Left renal pelvis (tissue), 4 donors: ENCODE measurements around the gene KIF5B. TPM values are rescaled to one million over a fixed set of nuclear protein-coding genes. Genes with fewer than 3 reads are reported as not detected.
"Not testable (repeated sequence)": the region's sequence is repeated elsewhere in the genome, so short reads cannot be mapped to it uniquely, and the experiment has no call there.

Source experiments
- DNase-seq, 4 donors: peaks; one replicate each; pipeline ENCODE4 v3.0.0-alpha.2; 2013; ENCODE audit warnings: low read depth in 4 of 4, low spot score in 3 of 4
- polyA plus RNA-seq, 4 donors: library from polyadenylated mRNA; unstranded; fragments of 120-200 nt; gene quantifications; one replicate each; pipeline ENCODE4 v1.2.1, GENCODE V29; 2013; ENCODE audit not compliant: insufficient read length in 4 of 4

KIF5B gene
- polyA plus RNA-seq, 4 donors = 126 to 171 (median 147) TPM

GRCh38 chr10:32023264-32023663 lies 33.0 kb downstream of the KIF5B start:
- DNase-seq = no peak

DNA sequence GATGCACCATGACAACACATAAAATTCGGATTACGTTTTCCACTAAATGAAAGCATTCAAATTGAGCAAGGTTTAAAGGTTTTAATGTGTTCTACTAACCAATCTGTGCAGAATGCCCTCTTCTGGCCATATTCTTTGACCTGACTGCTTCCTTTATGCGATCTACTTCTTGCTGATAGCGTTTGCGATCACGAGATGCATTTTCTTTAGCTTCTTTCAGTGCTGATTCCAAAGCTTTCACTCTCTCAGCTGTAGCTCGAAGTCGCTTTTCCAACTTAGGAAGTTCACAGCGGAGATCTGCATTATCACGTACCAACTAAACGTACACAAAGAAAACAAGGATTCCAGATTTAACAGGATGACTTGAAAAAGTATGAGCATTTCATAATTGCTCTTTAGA lies 39.2 kb downstream of the KIF5B start:
- no peak for DNase-seq

DNA sequence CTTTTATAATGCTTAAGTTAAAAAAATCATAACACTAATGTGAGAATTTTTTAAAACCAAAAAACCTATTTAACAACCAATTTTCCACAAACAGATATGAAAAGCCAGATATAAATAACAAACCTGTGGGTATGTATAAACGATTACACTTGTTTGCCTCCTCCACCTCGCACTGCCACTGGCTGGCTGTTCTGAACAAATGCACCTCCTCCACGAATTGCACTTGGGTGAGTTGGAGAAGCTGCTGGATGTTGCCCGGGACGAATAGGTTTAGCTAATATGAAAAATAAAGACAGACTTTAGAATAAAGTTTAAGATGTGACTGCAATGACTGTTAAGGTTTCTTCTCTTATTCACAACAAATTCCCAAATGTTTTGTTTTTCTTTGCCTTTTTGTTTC lies 40.8 kb downstream of the KIF5B start:
- DNase-seq = no peak

DNA sequence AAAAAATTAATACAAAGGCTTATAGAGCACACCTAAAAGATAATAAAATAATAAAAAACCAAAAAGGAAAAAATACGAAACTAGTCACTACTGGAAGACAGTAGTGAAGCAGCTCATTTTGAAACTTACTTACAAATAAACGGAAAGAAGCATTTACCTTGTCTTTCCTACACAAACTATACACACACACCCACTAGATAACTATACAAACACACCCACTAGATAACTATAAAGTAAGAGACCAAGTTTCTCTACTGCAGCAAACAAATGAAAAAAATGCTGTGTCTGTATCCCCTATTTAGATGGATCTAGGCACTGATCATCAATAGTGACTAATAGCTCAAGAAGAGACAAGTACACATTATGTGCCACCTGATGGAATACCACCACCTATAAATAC lies 49.2 kb downstream of the KIF5B start:
- no peak for DNase-seq

DNA sequence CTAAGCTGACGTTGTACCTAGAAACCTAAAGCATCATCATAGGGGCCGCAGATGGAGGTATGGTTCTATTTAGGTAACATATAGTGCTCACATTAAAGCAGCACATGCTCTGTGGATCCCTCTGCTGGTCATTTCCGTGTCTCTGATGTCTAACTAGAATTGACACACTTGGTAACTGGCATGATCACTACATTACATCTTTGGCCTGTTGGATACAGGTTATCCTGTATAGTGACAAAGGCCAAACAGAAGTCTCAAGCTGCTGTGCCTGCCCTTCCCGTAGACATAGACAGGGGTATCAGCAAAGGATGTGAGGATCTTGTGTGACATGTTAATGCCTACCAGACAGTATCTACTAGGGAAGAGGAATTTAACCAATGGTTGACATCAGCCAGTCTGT lies 51.2 kb downstream of the KIF5B start:
- DNase-seq = no peak

DNA sequence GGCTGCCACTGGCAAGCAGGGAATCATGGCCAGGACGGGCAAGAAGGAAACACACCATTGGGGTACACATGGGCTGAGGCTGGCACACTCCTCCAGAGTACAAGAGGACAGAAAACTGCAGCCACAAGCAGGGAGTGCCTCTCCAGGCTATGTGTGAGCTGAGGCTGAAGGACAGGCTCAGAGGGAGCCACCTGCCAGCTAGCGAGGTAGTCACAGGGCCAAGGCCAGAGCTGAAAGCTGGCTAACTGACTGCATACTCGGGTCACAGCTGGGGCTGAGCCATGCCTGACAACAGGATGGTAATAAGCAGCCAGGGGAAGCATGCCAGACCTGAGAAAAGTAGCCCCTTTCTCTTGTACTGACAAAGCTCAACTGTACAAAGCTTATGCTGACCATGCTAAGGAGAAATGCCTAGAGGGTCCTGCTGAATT lies 52.0 kb downstream of the KIF5B start:
- no peak for DNase-seq

- no peak for DNase-seq
Observed at GRCh38 chr10:32002531-32002930, 53.7 kb downstream of the KIF5B start.

DNA sequence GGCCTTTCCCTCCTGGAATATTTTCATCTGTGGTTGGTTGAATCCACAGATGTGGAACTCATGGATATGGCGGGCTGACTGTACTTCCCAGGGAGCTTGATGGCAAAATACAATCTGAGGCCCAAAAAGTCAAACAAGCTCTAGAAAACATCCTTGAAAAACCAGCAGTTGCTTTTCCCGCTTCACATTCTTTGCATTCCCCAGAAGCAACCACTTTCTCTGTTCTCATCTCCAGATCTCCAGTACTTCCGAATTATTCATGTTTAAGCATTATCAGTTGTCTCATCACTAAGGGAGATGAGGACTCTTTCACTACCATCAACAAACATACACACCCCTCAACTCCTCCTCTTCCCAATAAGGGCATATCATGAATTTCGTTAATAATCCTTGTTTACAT lies 55.3 kb downstream of the KIF5B start:
- no peak for DNase-seq

- no peak for DNase-seq
Observed at GRCh38 chr10:31999836-32000235, 56.4 kb downstream of the KIF5B start.

GRCh38 chr10:31999070-31999660 lies 57.1 kb downstream of the KIF5B start:
- DNase-seq = no peak

DNA sequence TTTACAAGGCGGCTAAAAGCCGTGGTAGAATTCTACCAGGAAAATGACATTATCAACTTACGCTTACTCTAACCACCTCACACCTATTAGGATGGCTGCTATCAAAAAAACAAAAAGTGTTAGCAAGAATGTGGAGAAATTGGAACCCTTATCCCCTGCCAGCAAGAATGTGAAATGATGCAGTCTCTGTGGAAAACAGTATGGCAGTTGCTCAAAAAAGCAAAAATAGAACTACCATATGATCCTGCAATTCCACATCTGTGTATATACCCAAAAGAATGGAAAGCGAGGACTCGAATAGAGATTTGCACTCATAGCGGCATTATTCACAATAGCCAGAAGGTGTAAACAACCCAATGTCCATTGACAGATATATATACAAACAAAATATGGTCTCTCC lies 61.3 kb downstream of the KIF5B start:
- no peak for DNase-seq

GRCh38 chr10:31990937-31991336 lies 65.3 kb downstream of the KIF5B start:
- DNase-seq = no peak

GRCh38 chr10:31987786-31988185 lies 68.4 kb downstream of the KIF5B start:
- not testable (repeated sequence) for DNase-seq

DNA sequence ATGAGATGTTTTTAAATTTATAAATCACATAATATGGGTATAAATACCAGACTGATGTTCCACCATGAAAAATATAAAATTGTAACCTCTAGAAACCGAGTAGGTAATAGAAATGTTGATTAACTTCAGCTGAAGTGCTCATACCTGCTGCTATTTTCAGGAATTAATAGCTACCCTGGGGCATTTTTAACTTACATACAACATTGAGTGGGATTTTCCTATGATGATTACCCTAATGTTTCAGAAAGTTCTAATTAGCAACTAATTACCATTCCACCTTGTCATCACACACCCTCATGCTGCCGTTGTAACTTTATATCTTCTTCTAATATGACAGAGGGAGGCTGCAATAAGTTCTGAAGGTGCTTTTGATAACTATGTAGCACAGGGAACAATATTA lies 74.1 kb downstream of the KIF5B start:
- DNase-seq = no peak

DNA sequence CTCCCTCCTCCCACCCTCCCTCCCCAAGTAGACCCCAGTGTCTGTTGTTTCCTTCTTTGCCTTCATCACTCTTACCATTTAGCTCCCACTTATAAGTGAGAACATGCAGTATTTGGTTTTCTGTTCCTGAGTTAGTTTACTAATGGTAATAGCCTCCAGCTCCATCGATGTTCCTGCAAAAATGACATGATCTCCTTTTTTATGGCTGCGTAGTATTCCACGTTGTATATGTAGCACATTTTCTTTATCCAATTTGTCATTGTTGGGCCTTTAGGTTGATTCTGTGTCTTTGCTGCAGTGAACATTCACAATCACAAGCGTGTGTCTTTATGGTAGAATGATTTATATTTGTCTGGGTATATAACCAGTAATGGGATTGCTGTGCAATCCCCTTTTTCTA lies 75.8 kb downstream of the KIF5B start:
- DNase-seq = no peak

DNA sequence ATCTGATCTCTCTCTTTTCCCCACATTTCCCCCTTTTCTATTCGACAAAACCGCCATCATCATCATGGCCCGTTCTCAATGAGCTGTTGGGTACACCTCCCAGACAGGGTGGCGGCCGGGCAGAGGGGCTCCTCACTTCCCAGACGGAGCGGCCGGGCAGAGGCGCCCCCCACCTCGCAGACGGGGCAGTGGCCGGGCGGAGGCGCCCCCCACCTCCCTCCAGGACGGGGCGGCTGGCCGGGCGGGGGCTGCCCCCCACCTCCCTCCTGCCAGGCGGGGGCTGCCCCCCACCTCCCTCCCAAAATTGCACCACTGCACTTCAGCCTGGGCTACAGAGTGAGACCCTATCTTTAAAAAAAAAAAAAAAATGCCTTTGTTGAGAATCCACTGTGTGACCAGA lies 77.2 kb downstream of the KIF5B start:
- DNase-seq = not testable (repeated sequence)

DNA sequence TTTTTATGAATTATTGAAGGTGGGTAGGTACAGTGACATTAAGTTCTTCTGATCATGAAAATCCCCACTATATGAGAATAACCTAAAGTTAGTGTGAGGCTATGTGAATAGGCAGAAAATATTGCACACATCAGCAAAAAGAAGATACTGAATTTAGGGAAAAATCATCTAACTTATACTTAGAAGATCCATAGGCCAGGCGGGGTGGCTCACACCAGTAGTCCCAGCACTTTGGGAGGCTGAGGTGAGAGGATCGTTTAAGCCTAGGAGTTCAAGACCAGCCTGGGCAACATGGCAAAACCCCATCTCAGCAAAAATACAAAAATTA lies 78.1 kb downstream of the KIF5B start:
- DNase-seq = no peak

- DNase-seq = no peak
Observed at GRCh38 chr10:31977440-31978155, 78.6 kb downstream of the KIF5B start.

GRCh38 chr10:31975157-31975765 lies 81.0 kb downstream of the KIF5B start:
- no peak for DNase-seq

- no peak for DNase-seq
Observed at GRCh38 chr10:31974434-31975124, 81.6 kb downstream of the KIF5B start.

DNA sequence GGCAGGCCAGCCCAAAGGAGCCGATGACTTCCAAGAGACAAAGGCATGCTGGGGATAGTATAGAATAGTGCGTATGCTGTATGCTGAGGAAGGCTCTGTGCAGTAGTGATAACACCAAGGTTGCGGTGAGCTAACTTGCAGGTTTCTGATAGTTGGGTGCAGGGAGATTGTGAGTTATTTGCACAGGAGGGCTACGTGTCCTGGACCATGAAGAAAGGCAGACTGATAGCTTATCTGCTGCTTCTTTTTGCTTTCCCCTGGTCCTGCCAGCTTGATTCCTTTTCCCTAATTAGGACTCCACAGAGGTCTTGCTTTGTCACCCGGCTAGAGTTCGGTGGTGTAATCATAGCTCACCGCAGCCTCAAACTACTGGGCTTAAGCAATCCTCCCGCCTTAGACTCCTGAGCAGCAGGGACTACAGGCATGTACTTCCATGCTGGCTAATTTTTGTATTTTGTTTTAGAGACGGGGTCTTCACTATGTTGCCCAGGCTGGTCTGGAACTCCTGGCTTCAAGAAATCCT lies 83.6 kb downstream of the KIF5B start:
- no peak for DNase-seq
